GM19035 (cell line): ENCODE measurements around the gene TMEM198.

Experiments used
- ATAC-seq: cut with Tn5 transposase; IDR thresholded peaks from one replicate; pipeline ENCODE4 v1.9.1; 2021; ENCODE audit not compliant: unreplicated experiment

The TMEM198 gene

GRCh38 chr2:219542931-219543595, 765 bp upstream of the TMEM198 start:
- peak; percentile 40 for ATAC-seq

DNA sequence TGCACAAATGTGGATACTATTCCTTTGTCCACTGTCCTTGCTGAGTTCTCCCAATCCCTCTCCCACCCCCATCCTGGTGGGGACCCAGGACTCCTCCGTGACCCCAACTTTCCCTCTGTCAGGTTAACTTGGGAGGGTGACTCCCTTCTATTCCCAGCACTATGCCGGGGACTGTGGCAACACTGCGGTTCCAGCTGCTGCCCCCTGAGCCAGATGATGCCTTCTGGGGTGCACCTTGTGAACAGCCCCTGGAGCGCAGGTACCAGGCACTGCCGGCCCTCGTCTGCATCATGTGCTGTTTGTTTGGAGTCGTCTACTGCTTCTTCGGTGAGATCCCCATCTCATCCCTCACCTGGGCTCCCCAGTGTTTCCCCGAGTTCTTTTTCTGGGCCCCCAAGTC, 739 bp downstream of the TMEM198 start:
- no peak for ATAC-seq

- no peak for ATAC-seq
Measured at GRCh38 chr2:219545295-219545942, 1.6 kb downstream of the TMEM198 start.

DNA sequence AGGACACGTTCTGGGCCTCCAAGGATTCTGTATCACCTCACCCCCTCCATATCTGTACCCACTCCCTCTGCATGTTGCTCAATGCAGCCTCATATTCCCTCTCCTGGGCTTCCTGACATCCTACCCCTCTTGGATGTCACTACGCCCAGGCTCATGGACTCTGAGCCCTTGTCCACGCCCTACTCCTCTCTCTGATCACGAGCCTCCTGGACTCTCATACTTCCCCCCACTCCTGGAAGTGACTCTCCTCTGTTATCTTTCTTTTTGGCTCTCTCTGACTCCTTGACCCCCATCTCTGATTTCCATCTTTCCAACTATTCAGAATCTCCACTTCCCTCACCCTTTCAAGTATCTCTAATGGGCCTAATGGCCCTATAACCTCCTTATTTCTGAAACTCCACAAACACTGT, 2.1 kb downstream of the TMEM198 start:
- no peak for ATAC-seq

DNA sequence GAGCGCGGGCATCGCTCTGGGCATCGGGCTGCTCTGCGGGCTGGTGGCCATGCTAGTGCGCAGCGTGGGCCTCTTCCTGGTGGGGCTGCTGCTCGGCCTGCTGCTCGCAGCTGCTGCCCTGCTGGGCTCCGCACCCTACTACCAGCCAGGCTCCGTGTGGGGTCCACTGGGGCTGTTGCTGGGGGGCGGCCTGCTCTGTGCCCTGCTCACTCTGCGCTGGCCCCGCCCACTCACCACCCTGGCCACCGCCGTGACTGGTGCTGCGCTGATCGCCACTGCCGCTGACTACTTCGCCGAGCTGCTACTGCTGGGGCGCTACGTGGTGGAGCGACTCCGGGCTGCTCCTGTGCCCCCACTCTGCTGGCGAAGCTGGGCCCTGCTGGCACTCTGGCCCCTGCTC, 3.8 kb downstream of the TMEM198 start:
- no peak for ATAC-seq

DNA sequence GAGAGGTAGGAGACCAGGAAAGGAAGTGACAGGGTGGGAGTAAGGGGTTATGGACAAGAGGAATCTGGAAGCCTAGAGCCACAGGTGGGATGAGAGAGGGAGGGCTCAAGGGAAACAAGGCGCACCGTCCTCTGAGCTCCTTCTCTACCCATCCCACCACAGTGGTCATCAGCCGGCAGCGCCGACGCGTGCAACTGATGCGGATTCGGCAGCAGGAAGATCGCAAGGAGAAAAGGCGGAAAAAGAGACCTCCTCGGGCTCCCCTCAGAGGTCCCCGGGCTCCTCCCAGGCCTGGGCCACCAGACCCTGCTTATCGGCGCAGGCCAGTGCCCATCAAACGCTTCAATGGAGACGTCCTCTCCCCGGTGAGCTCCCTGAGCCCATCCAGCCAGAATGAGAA, 5.2 kb downstream of the TMEM198 start:
- ATAC-seq: no peak

DNA sequence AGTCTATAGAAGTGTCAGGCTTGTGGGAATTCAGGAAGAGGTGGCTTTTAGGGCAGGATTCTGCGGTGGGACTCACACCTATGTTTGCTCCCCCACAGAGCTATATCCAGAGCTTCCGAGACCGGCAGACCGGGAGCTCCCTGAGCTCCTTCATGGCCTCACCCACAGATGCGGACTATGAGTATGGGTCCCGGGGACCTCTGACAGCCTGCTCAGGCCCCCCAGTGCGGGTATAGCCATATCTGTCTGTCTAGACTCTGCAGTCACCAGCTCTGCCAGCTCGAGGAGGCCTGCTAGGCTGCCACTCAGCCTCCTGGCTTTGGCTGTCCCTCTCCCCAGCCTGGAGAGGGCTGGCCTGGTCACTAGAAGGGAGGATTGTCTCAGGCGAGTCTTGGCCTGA, 5.8 kb downstream of the TMEM198 start:
- no peak for ATAC-seq

GRCh38 chr2:219551441-219552381, 7.9 kb downstream of the TMEM198 start:
- peak; percentile 9 for ATAC-seq

DNA sequence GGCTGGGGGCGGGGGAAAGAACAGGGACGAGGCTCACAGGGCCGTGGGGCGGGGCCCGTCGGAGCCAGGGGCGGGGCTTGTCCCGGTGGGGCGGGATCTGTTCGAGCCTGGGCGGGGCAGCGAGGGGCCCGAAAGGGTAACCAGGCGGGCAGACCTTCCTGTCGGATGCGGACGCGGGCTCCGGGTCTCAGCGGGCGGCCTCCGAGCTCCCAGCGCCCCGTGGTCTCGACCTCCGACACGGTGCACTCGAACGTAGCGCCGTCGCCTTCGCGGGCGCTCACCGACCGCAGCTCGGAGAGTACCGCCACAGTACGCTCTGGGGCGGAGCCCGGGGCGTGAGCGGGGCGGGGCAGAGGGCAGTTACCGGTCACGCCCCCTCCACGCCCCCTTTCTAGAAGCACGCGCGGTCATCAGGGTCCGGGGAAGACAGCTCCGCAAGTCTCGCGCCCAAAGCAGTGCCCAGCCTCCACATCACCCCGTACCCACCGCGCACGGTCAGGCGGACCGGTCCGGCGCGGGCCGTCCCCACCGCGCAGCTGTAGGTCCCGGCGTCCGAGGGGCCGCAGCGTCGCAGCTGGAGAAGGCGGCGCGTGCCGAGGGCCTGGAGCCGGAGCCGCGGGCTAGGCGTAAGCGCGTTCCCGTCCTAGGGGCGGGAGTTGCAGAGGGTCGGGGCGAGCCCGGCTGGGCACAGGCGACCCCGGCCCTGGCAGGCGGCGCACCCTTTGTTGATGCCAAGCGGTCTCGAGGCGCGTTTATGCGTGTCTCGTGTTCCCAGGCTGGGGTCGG, 8.7 kb downstream of the TMEM198 start:
- ATAC-seq: peak; percentile 92

- ATAC-seq: no peak
Measured at GRCh38 chr2:219553168-219553417, 9.3 kb downstream of the TMEM198 start.

DNA sequence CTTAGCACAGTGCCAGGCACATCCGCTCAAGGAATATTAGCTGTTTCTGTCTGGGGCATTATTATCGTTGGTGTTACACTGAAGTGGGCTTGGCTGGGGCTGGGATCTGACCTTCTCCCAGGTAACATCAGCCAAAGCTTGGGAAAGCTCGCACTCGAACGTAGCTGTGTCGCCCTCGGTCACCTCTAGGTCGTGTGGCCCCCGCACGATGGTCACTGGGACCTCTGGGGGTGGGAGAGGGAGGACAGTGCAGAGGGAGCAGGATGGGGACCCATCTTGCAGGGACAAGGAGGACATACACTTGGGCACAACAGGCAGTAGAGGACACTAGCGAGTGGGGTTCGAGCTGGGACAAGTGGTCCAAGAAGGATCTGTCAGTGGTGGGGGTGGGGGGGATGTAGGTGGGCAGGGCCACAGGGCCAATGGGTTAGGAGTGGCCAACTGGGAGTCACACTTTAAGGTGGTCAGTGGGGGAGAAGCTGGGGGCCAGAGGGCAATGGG, 9.7 kb downstream of the TMEM198 start:
- ATAC-seq: no peak

DNA sequence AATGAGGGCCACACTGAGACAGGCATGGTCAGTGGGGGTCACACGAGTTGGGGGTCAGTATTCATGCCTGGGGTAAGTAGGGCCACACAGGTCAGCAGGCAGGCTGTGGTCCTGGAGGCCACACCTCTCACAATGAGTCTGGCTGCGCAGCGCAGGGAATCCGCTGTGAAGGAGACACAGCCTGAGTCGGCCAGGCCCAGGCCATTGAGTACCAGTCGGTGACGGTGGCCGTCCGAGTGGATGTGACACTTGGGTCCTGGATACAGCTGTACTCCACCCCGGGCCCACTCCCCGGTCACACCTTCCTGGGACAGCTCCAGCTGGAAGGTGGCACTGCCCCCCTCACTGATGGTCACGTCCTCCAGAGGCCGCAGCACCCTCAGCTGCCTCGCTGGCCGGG, 10.5 kb downstream of the TMEM198 start:
- ATAC-seq: no peak

GRCh38 chr2:219555956-219556355, 12.1 kb downstream of the TMEM198 start:
- no peak for ATAC-seq

- no peak for ATAC-seq
Measured at GRCh38 chr2:219556413-219556812, 12.6 kb downstream of the TMEM198 start.

- no peak for ATAC-seq
Measured at GRCh38 chr2:219557320-219557719, 13.5 kb downstream of the TMEM198 start.

DNA sequence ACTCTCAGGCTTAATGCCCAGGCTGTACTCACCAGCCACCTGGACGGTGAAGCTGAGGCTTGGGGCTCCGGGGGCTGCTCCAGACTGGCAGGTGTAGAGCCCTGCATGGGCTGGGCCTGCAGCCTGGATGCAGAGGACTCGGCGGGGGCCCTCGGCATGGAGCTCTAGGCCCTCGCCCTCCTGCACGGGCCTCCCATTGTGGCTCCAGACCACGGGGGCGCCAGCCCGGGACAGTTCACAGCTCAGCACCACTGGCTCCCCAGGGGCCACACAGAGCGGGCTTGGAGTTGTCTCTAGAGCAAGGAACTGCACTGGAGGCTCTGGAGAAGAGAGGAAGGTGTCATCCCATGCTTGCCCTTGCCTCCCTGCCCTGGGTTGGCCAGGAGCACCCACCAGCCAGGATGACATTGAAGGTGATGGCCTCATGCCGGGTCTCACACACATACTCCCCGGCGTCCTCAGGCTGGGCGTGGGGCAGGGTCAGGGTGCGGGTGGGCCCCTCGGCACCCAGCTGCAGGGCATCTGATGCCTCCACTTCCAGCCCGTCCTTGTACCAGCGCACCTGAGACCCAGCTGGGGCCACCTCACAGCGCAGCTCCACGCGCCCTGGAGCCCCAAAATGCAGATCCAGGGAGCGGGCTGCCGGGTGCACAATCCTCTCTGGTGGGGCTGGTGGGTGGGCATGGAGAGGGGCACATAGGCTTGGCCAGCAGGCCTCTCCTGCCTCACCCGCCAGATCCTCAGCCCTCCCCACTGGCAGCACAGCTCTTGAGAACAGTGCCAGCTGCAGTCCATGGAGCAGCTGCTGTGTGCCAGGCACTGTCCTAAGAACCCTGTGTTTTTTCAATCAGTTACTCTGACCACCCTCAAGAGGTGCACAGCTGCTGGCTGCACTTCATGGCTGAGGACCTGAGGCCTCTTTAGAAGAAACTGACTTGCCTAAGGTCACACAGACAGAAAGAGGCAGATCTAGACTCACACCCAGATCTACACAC, 14.3 kb downstream of the TMEM198 start:
- no peak for ATAC-seq

DNA sequence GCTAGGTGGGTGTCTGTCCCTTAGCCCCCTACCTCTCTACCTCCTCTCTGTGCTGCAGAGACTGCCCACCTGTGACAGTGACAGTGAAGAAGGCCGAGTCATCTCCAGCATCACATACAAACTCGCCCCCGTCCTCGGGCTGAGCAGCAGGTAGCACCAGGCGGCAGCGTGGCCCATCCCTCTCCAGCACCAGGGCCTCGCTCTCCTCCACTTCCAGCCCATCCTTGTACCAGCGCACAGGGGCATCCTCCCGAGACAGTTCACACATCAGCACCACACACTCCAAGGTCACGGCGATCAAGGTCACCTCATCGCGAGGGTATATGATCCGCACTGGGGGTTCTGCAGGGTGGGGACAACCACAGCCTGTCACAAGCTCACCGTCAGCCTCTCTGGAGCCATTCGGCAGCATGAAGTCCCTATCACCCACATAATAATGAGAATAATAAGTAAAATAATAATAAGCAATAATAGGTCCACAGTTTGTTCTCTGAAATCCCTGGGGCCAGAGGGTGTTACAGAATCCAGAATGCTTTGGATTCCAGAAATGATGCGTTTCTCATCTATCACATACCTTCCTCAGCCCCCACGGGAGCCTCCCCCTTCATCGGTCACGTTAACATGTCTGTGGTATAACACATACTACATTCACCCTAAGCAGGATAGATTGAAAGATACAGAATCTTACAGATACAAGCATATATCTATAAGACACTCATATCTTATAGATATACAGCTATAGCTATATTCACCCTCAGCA, 15.5 kb downstream of the TMEM198 start:
- ATAC-seq: no peak

DNA sequence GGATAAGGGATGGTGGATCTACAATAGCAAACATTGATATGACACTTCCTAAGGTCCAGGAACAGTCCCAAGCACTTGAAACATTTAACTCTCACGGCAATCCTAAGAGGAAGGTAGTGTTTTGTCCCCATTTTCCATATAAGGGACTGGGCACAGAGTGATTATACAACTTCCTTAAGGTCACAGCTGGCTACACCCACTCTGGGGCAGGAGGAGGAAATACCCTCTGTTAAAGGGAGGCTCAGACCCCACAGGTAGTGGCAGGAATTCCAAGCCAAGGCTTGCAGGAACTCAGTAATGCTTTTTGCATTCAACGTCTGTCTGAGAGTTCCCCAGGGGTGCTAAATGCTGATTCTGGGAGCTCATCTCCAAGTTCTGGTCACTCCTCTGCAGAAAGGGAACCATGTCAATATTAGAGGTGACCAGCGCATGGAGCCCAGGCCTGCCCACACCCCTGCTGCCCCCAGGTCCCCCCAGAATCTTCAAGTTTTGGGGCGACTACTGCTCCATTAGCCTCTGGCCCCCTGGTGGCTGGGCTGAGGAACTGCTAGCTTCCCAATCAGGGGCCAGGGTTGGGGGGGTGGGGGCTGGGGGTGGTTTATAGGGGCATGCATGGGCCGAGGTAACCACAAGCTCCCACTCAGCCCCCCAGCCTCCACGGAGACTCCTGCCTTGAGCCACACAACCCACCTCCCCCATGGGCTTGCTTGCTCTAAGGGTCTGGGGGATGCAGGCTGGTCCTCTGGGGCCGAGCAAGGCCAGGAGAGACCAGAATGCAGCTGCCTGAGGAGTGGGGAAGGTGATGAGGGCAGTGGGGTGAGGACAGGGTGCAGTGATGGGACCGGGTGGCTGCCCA, 16.4 kb downstream of the TMEM198 start:
- ATAC-seq: no peak

GRCh38 chr2:219560893-219561178, 17.0 kb downstream of the TMEM198 start:
- ATAC-seq: no peak
